DND-41 (cell line): ENCODE data around the gene RIMS3.

ENCODE experiments used
- CTCF ChIP-seq: IDR thresholded peaks from 2 replicates; pipeline ENCODE4 v1.5.1; 2012; ENCODE audit warnings: borderline replicate concordance, low read length, moderate library complexity, mild to moderate bottlenecking; ENCODE audit not compliant: poor library complexity, severe bottlenecking; ENCODE audit errors: extremely low read depth
- EZH2 ChIP-seq: IDR thresholded peaks from 3 replicates; pipeline ENCODE4 v1.6.1; 2012; ENCODE audit warnings: borderline replicate concordance, low read depth, mild to moderate bottlenecking, moderate library complexity, low read length, inconsistent platforms; ENCODE audit not compliant: severe bottlenecking

GRCh38 chr1:40699787-40700186, 34.3 kb upstream of the RIMS3 start:
- TF ChIP-seq CTCF = no peak
- no peak for TF ChIP-seq EZH2
